Measurements from ENCODE around the gene TMEM200A.
"Not testable (repeated sequence)": the region's sequence is repeated elsewhere in the genome, so short reads cannot be mapped to it uniquely, and the experiment has no call there.

TMEM200A gene

GRCh38 chr6:130365166-130366106 lies at the start of gene TMEM200A:
Gene TMEM200A (plus strand): TSS chr6:130366017. CDS start chr6:130440423, 74,406 bp downstream.
- peak; percentile 65 for DNase-seq

GRCh38 chr6:130320908-130321307 lies 44.9 kb upstream of the TMEM200A start:
- no peak for DNase-seq

GRCh38 chr6:130322673-130323268 lies 43.0 kb upstream of the TMEM200A start:
- DNase-seq: peak; percentile 82

DNA sequence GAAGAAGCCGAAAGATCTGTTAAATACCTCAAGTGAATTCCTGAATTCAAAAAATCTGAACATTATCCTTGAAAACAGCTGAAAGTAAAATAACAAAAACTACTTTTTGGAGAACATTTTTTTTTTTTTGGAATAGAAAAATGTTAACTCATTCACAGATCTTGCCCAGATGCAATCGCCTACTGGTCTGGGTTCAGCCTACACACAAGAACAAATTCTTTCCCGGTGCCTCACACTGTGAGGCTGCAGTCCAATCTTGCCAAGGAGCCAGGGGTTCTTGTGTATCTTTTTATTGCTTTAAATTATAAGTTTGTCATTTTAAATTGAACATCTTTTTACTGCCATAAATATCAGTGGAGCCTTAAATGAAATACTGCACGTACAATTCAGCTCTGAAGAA lies 41.2 kb upstream of the TMEM200A start:
- DNase-seq: no peak

DNA sequence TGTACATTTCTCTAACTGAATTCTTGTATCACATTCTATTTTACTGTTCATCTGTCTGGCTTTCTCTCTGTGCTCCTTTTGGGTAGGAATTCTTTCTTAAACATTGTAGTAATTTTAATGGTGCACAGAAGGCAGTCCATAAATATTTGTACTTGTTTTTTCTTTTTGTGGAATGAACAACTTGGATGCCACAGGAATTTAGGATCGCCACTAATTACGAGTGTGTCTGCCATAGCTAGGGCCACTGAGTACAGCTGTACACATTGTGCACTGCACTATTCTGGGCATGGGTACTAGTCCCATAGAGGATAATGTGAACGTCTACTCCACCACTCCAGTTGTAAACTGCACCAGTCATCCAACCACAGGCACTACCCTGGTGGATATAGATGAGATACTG lies 39.3 kb upstream of the TMEM200A start:
- no peak for DNase-seq

- DNase-seq: no peak
Observed at GRCh38 chr6:130337534-130337933, 28.3 kb upstream of the TMEM200A start.

DNA sequence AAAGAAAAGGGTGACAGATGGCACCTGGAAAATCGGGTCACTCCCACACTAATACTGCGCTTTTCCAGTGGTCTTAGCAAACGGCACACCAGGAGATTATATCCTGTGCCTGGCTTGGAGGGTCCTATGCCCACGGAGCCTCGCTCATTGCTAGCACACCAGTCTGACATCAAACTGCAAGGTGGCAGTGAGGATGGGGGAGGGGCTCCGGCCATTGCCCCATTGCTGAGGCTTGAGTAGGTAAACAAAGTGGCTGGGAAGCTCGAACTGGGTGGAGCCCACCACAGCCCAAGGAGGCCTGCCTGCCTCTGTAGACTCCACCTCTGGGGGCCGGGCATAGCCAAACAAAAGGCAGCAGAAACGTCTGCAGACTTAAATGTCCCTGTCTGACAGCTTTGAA lies 19.5 kb upstream of the TMEM200A start:
- DNase-seq: not testable (repeated sequence)

- no peak for DNase-seq
Observed at GRCh38 chr6:130354322-130354721, 11.5 kb upstream of the TMEM200A start.

DNA sequence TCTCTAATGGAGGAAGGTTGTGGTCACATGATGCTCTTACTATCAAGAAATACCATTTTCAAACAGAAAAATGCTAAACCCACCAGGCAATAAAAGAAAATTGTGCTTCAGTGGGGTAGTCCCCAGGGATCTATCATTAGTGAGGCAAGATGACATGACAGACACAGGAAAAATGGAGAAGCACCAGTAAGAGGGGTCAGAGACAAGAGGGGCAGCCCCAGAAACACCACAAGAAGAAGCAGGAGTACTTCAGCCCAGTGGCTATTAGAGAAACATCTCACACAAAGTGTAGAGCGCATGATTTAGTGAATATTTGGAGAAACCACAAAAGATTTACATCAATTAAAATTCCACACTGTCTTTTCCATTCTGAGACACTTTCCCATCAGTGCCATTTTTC lies 10.2 kb upstream of the TMEM200A start:
- DNase-seq: no peak

- no peak for DNase-seq
Observed at GRCh38 chr6:130357436-130357835, 8.4 kb upstream of the TMEM200A start.

DNA sequence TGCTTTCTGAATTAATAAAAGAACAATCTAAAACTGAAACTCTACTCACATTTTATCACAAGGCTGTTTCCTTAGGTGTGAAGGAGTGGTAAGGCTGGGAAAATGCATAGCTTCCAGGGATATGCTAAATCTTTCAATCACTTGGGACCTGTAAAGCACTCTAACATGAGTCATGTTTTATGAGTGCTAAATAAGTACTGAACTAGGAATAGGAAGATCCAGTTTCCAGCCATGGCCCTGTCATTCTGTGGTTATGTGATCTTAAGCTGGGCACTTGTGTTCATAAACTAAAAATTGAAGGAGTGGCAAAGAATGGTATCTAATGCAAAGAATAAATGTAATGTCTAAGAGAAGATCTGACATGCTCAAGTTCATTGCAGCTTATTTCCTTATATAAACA lies 6.1 kb upstream of the TMEM200A start:
- DNase-seq: no peak

DNA sequence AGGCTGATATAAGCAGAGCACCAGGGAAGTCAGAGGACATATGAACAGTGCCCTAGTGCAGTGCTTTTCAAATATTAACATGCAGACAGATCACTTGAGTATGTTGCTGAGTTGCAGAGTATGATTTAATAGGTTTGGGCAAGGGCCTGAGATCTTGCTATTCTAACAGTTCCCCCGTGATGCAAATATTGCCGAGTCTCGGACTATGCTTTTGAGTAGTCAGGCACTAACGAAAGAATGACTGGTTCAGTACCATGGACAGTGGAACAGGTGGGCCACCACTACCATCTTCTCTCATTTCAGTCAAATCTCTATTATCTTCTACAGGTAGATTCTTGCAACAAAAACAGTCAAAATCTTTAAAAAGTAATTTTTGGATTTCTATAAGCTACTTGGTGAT lies 3.7 kb upstream of the TMEM200A start:
- peak; percentile 23 for DNase-seq

GRCh38 chr6:130364224-130364780 lies 1.5 kb upstream of the TMEM200A start:
- no peak for DNase-seq

DNA sequence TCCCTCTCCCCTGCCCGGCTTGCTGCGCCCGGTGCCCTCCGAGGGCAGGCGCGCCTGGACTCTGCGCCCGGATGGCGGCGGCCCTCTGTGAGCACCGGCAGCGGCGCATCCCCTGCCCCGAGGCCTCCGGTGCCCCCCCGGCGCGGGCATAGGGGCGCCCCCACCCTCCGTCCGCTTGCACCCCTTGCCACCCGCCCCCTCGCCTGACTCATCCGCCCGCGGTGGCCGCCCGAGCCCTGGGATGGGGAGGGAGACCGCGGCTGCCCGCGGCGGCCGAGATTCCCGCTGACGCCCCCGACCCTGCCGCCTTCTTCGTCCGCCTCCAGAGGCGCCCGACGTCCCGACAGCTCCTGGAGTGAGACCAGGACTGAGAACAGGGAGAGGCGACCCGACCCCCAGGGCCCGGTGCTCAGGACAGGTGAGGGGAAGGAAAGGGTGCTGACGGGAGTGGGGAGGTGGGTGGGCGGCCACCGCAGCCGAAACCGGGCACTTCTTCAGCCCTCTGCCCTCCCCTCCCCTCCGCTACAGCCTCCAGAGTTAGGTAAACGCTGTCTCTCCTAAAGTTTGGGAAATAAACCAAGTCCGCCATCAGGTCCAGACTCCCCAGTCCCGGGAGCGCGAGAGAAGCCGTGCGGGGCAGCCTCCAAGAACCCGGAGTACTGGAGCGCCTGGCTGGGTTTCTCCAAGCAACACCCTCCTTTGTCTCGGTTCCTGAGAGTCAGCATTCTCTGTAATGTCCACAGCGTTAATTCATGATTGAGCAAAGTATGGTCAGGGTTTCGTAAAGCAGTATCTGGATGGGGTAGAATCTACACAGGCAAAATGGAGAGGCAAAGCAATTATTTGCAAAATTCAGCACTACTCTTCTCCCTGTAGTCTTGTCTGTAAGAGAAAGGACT lies 539 bp downstream of the TMEM200A start:
- peak; percentile 35 for DNase-seq

DNA sequence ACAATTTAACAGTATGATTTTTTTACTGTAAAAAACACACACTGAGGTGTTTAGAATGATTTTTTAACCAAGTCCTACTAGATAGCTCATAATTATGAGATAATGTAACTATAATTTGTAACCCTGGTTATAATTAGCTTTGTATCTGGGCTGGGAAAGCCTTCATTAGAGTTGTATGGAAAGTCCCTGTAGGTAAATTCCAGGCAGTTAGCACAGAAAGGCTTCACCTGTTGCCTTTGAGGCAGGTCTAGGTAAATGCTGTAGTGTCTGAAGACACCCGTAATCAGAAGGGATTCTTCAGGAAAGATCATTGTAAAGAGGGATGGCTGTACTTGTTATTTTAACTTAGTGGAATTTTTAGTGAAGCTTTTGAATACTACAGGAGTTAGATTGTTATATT lies 1.9 kb downstream of the TMEM200A start:
- no peak for DNase-seq

GRCh38 chr6:130368576-130368975 lies 2.8 kb downstream of the TMEM200A start:
- no peak for DNase-seq

DNA sequence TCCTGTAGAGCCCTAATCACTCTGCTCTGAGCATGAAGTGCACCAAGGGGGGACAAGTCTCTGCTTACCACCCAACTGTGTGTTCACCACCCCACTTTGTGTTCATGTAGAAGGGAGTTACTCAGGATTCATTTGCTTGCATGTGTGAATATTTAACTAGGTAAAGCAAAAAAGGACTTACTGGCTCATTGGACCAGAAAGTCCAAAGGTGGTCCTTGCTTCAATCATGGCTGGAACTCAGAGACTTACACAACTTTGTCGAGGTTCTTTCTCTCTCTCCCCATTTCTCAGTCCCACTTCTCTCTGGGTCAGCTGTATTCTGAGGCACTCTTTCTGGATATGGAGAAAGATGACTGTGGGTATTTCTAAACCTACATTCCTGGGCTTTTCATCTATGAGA lies 4.0 kb downstream of the TMEM200A start:
- no peak for DNase-seq

DNA sequence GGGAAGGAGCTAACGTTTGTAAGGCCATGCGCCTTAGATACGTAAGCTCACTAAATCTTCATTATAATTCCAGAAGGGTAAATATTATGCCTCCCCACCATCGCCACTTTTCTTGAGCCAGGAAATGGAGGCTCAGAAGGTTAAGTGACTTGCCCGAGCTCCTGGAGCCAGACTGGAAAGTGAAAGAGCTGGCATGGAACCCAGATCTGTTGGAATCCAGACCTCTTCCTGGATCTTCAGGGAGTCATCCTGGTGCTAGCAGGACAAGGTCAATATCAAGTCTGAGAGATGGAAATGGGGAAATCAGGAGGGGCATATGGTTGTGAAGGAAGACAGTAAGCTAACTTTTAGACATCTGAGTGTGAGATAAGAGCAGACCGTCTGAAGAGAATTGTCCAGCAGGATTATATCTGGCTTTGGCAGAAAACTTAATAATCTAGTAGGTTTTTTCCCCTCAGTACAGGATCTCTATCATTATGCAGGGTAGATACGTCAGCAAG lies 6.2 kb downstream of the TMEM200A start:
- no peak for DNase-seq

- no peak for DNase-seq
Observed at GRCh38 chr6:130372786-130373185, 7.0 kb downstream of the TMEM200A start.

DNA sequence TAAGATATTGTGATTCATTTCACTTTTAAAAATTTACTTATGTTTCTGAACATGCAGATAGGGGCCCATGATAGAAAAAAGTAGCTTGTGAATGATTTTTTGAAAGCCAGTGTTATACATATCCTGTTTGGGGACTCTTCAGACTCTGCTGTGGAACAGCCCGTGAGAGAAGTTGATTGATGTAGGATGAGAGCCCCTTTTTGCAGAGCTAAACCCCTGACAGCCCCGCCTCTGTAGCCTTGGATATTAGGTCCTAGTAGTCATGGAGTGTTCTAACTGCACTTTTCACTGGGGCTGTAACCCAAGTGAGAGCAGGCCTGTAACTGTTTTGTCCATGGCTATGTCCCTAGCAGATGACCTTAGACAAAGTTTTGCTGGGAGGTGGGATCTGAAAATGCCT lies 8.2 kb downstream of the TMEM200A start:
- no peak for DNase-seq

GRCh38 chr6:130376936-130377335 lies 11.1 kb downstream of the TMEM200A start:
- DNase-seq: no peak

- DNase-seq: no peak
Observed at GRCh38 chr6:130377371-130377770, 11.6 kb downstream of the TMEM200A start.

DNA sequence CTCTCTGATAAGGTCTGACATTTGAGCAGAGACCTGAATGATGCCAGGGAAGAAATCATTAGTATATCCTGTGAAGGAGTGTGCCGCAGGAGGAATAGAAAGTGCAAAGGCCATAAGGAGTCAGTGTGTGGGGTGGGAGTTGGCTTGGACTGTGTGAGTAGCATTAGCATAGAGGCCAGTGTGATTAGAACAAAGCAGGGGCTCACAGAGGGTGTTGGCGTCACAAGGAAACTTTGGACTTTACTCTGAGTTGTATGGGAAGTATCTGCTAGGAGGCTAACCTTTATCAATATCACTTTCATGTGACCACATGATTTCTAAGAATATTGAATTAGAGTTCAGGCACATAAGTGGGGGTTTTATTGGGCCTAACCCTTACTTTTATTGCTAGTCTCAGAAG lies 12.1 kb downstream of the TMEM200A start:
- DNase-seq: no peak
